Middle frontal gyrus (tissue), 1 donor: ENCODE results near the gene AKT1S1.
A peak's percentile ranks its signal among the peaks of the same experiment; 100 is the strongest.

Experiments used
- DNase-seq: peaks from one replicate; pipeline ENCODE4 v3.0.0-alpha.2; 2015; ENCODE audit warnings: low spot score; ENCODE audit errors: extremely low spot score

The AKT1S1 gene

GRCh38 chr19:49855277-49855675 lies 21.9 kb downstream of the AKT1S1 start:
- no peak for DNase-seq

DNA sequence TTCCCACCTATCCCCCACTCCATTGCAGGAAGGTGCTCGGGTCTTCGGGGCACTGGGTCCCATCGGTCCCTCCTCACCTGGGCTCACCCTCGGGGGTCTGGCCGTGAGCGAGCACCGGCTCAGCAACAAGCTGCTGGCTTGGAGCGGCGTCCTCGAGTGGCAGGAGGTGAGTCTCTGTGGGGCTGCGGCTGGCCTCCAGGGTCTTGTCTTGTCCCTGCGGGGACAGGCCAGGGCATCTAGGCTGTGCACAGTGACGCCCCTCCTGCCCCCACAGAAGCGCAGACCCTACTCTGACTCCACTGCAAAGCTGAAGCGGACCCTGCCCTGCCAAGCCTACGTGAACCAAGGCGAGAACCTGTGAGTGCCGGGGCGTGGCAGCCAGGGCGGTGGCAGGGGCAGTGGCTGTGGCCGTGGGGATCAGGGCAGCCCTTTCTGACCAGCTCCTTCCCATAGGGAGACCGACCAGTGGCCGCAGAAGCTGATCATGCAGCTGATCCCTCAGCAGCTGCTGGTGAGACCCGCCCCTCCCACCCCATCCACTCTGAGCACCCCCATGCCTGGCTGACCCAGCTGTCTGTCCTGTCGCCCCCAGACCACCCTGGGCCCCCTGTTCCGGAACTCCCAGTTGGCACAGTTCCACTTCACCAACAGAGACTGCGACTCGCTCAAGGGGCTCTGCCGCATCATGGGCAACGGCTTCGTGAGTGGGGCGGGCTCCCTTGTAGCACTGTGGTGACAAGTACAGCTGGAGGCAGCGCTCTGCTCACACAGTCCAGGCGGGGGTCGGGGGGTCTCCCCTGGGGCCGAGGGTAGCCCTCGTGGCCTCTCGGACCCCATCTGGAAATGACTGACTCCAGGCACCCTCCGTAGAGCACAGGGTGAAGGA lies 22.5 kb downstream of the AKT1S1 start:
- DNase-seq = no peak

DNA sequence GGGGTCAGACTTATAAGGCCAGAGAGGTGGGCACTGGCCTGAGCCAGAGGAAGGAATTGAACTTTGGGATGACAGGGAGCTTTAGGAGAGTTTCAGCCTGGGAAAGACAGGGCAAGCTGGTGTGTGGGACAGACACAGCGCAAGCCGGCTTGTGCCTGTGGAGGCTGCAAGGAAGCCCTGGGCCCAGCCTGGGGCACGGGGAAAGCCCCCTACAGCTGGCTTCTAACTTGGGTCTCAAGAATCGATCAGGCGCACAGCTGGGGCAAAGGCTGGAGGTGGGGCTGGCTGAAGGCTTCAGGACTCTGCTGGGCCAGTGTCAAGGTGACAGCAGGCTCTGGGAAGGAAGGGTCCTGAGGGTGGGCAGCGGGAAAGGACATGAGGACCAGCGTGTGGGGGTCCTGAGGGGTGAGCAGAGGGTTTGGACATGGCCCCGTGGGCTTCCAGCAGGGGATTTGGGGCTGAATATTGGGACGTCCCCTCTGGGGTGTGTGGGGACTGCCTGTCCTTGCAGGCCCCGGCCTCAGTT lies 23.2 kb downstream of the AKT1S1 start:
- no peak for DNase-seq

GRCh38 chr19:49852631-49853126 lies 24.5 kb downstream of the AKT1S1 start:
- no peak for DNase-seq

- DNase-seq = no peak
These were observed 25.5 kb downstream of the AKT1S1 start for GRCh38 chr19:49851456-49852259.

- peak; percentile 92 for DNase-seq
These were observed 26.4 kb downstream of the AKT1S1 start, which contains the start of gene PTOV1 for GRCh38 chr19:49850487-49851342. Gene PTOV1, plus strand, starts transcription at chr19:49851159.

GRCh38 chr19:49850221-49850486 lies 27.0 kb downstream of the AKT1S1 start:
- DNase-seq = no peak

DNA sequence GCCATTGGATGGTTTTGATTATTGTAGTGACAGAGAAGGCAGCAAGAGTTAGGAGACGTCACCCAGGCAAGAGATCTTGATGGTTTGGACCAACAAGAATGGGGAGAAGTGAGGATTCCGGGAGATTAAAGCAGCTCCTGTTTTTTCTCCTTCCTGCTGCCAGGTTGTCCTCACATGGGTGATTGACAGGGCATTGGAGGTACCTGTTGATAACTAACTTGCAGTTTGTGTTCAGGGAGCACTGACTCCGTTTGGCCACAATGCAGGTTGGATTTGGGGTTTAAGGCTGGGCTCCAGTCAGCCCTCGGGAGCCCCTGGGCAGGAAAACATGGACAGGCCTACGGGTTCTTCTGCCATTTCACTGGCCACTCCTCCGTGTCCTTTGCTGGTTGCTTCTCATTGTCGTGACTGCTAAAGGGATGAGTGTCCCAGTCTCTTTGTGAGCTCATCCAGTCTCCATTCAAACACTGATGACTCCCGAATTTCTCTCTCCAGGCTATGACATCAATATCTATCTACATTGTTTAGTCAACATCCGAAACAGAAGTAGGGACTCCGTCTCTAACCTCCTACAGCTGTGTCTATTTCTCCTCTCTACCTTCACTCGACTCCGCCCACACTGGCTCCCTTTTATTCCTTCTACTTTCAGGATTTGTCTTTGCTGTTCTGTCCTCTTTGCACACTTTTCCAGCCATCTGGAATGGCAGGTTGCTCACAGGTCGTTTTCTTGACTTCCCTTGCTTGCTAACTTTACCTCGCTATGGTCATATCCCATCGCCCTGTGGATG lies 27.5 kb downstream of the AKT1S1 start:
- DNase-seq = no peak

GRCh38 chr19:49848938-49849337 lies 28.2 kb downstream of the AKT1S1 start:
- no peak for DNase-seq

DNA sequence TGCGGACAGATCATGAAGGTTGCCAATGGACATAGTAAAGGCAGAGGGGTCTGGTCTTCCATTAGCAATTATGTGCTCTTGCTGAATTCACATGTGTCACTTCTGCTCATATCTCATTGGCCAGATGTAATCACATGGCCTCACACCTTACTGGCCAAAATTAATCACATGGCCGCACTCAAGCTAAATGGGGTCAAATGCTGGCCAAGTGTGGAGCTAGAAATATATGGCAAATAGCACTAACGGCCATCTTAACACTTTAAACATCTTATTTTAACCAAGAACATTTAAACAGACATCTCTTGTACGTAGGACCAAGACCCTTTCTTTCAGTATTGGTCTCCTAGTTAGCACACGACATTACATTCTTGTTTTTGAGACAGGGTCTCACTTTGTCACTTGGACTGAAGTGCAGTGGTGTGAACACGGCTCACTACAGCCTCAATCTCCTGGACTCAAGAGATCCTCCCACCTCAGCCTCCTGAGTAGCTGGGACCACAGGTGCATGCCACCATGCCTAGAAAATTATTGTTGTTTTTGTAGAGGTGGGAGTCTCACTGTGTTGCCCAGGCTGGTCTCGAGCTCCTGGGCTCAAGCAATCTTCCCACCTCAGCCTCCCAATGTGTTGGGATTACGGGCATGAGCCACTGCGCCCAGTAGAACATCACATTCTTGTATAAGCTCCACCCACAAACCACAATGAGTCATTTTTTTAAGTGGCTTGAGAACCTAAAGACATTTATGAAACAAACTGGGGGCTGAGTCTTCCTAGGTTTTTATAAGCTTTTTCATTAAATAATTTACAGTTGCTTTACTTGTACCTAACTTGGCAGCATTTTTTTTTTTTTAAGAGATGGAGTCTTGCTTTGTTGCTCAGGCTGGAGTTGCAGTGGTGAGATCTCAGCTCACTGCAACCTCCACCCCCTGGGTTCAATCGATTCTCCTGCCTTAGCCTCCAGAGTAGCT lies 29.1 kb downstream of the AKT1S1 start:
- no peak for DNase-seq

- DNase-seq = no peak
These were observed 30.7 kb downstream of the AKT1S1 start for GRCh38 chr19:49846408-49846807.

DNA sequence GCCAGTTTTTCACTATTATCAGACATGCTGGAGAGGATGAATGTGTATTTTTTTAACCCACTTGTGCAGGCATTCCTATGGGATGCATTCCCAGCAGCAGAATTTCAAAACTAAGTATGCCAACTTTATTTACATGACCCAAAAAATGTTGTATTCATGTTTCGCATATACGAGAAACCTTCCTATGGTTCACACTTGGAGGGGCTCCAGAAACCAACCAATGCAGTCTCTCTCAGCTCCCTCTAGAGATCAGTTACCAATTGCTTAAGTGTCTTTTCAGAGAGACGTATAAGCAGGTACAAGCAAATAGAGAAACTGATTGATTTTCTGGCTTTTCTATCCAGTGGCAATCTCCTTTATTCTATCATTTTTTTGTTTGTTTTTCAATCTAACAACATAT lies 31.7 kb downstream of the AKT1S1 start:
- no peak for DNase-seq

GRCh38 chr19:49844138-49845095 lies 32.7 kb downstream of the AKT1S1 start:
- no peak for DNase-seq

GRCh38 chr19:49843265-49843664 lies 33.9 kb downstream of the AKT1S1 start:
- DNase-seq = no peak

- no peak for DNase-seq
These were observed 36.4 kb downstream of the AKT1S1 start for GRCh38 chr19:49840736-49841249.

- DNase-seq = no peak
These were observed 36.8 kb downstream of the AKT1S1 start for GRCh38 chr19:49840321-49840720.

DNA sequence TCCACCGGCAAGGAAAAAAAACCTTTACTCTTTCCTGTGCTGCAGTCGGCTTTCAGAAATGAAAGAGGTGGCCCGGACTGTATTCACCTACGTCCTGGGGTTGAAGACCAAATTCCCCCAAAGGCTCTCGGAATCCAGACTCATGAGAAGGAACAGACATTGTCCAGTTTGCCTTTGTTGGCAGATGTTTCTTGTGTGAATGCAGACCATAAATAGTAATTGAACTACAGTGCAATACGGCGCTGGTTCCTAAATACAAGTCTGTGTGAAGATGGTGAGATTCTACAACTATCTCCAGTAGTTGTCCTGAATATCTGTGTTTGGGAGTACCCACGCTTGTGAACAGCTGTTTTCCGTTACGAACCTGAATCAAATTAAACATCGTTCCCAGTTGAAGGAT lies 37.4 kb downstream of the AKT1S1 start:
- DNase-seq = no peak
